ENCODE results near the gene MTHFSD.

DNA sequence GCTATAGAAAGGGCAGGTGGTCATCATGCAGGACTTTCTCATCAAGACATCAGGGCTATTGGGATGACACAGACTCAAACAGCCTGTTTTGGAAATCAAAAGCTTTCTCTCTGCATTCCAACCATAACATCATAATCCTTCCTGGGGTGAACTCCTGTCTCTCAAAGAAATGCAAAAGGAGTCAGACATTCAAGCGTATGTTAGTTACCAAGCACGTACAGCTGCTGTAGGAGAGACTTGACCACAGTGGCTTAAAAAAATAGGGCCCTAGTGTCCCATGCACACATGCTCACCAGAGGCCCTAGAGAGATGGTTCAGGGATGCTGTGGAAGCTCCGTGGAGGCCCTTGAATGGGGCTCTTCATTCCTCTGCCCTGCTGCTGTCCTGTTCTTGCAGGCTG lies 69.3 kb downstream of the MTHFSD start:
- TF ChIP-seq TAF1 (IDR thresholded peaks at IDR 0.05; ENCODE audit: low read depth) (no peak), EP300 (IDR thresholded peaks at IDR 0.05; ENCODE audit: borderline replicate concordance) (no peak), ZBTB7A (IDR thresholded peaks at IDR 0.05; ENCODE audit: low read depth) (no peak)

Data from Ishikawa (cell line).